NB4 (cell line): Measurements from ENCODE around the gene GNA14.

Experiments used
- DNase-seq: peaks from one replicate; pipeline ENCODE4 v3.0.0; 2010; ENCODE audit warnings: low read depth
- H3K4me3 ChIP-seq: one replicate; pipeline ENCODE4 v1.5.1; 2011; ENCODE audit warnings: mild to moderate bottlenecking, low read depth, low read length, moderate library complexity
- CTCF ChIP-seq: IDR thresholded peaks from one replicate; pipeline ENCODE4 v1.5.1; 2012; ENCODE audit warnings: low read depth, low read length
- MAX ChIP-seq: IDR thresholded peaks from 2 replicates; pipeline ENCODE4 v1.6.1; 2011; ENCODE audit warnings: low read depth, low read length
- MYC ChIP-seq: IDR thresholded peaks from 2 replicates; pipeline ENCODE4 v1.6.1; 2011; ENCODE audit warnings: low read depth, low read length
- POLR2A ChIP-seq: IDR thresholded peaks from 2 replicates; pipeline ENCODE4 v1.6.1; 2011; ENCODE audit warnings: mild to moderate bottlenecking; ENCODE audit not compliant: insufficient read length; ENCODE audit errors: extremely low read depth

The GNA14 gene

GRCh38 chr9:77606526-77606925 lies 41.6 kb downstream of the GNA14 start:
- H3K4me3 ChIP-seq, result no peak overlapping the region

GRCh38 chr9:77605449-77606220 lies 42.5 kb downstream of the GNA14 start:
- no peak overlapping the region for H3K4me3 ChIP-seq
- DNase-seq, result no peak
- TF ChIP-seq POLR2A (no peak), CTCF (no peak), MYC (no peak), MAX (no peak)

More at GRCh38 chr9:77606526-77606925, 41.6 kb downstream of the GNA14 start:
- DNase-seq, result no peak
- no peak for TF ChIP-seq MAX
- no peak for TF ChIP-seq POLR2A
- no peak for TF ChIP-seq CTCF
- no peak for TF ChIP-seq MYC

- no peak for DNase-seq
- TF ChIP-seq CTCF, result no peak
- TF ChIP-seq POLR2A, result no peak
- TF ChIP-seq MYC, result no peak
- TF ChIP-seq MAX, result no peak
- H3K4me3 ChIP-seq, result no peak overlapping the region
These were observed 43.8 kb downstream of the GNA14 start for GRCh38 chr9:77604316-77604715.

- no peak for DNase-seq
- no peak for TF ChIP-seq MYC
- no peak for TF ChIP-seq MAX
- no peak for TF ChIP-seq POLR2A
- no peak for TF ChIP-seq CTCF
- H3K4me3 ChIP-seq, result no peak overlapping the region
These were observed 45.3 kb downstream of the GNA14 start for GRCh38 chr9:77602852-77603251.

- TF ChIP-seq CTCF (no peak), POLR2A (no peak), MAX (no peak), MYC (no peak)
- DNase-seq, result no peak
These were observed 46.5 kb downstream of the GNA14 start for GRCh38 chr9:77601476-77602099.

More at GRCh38 chr9:77601476-77602099, 46.5 kb downstream of the GNA14 start:
- no peak overlapping the region for H3K4me3 ChIP-seq
